K562 (cell line): ENCODE results near the gene MYB. TPM values are rescaled to one million over a fixed set of nuclear protein-coding genes. Genes with fewer than 3 reads are reported as not detected.

Experiments used
- ATAC-seq: fragments of 200-7000 bp; cut with Tn5 transposase; 3 replicates; pipeline ENCODE4 v1.9.1; 2020; ENCODE audit warnings: moderate library complexity
- BruUV-seq: library from RNA; stranded (reverse); fragments of 400-500 nt; replicated peaks from 2 replicates; lab custom pipeline; 2021; lab: Mats Ljungman, UMichigan
- CTCF ChIA-PET: fragments of 300-600 bp; formaldehyde crosslinking; extraction: SDS; loops from one replicate; lab custom pipeline; 2021; ENCODE audit warnings: low intra/inter-chr PET ratio; lab: Yijun Ruan, JAX
- POLR2A ChIA-PET: fragments of 300-600, 350-650 bp; sonication (Branson Sonifier 250); formaldehyde crosslinking; extraction: SDS; loops from one replicate; lab custom pipeline; 2021; ENCODE audit warnings: antibody characterized with exemption, inconsistent platforms; lab: Yijun Ruan, JAX
- DNase-seq, 4 experiments: peaks; one replicate each; pipeline versions ENCODE4 v3.0.0 to v3.0.0-alpha.2; 2011 to 2018; ENCODE audit warnings: low spot score in 3 of 4, mixed read lengths in 3 of 4; ENCODE audit errors: extremely low read depth in 1 of 4
- FAIRE-seq: peaks from 2 replicates; lab custom pipeline; 2011; peaks lifted over from hg19 to GRCh38; lab: Jason Lieb, UNC
- H2AFZ ChIP-seq: 2 replicates; pipeline ENCODE4 v1.6.0; 2011; ENCODE audit warnings: low read depth, low read length, control low read depth, inconsistent platforms
- H3K27ac ChIP-seq: fragments of 200-600 bp; 3 replicates; pipeline ENCODE4 v1.8.0; 2011; ENCODE audit warnings: low read depth, mild to moderate bottlenecking, control low read depth, inconsistent platforms, low read length, moderate library complexity, mixed read lengths; ENCODE audit errors: extremely low read depth
- H3K27me3 ChIP-seq, 2 experiments: fragments of 300-600 bp in 1 of 2; 2 replicates in 1 of 2; 3 replicates in 1 of 2; pipeline versions ENCODE4 v1.6.0 to v1.8.0; 2011; ENCODE audit warnings: inconsistent platforms in 2 of 2, low read length in 2 of 2, mild to moderate bottlenecking in 1 of 2, mixed read lengths in 1 of 2, moderate library complexity in 1 of 2; ENCODE audit not compliant: control insufficient read depth in 2 of 2, insufficient read depth in 2 of 2
- H3K36me3 ChIP-seq: fragments of 300-600 bp; 3 replicates; pipeline ENCODE4 v1.8.0; 2011; ENCODE audit warnings: mild to moderate bottlenecking, low read length, inconsistent platforms; ENCODE audit not compliant: control insufficient read depth, insufficient read depth
- H3K4me1 ChIP-seq, 2 experiments: fragments of 200-600 bp in 1 of 2; replicated peaks in 1 of 2; 2 replicates in 1 of 2; 3 replicates in 1 of 2; pipeline versions ENCODE4 v1.5.1 to v1.8.0; 2011; ENCODE audit warnings: inconsistent platforms in 2 of 2, low read length in 2 of 2, mild to moderate bottlenecking in 1 of 2, mixed read lengths in 1 of 2, moderate library complexity in 1 of 2; ENCODE audit not compliant: control insufficient read depth in 2 of 2, insufficient read depth in 2 of 2
- H3K4me2 ChIP-seq: 2 replicates; pipeline ENCODE4 v1.6.1; 2011; ENCODE audit warnings: low read length, control low read depth, inconsistent platforms, mixed read lengths; ENCODE audit not compliant: insufficient read depth
- H3K4me3 ChIP-seq: fragments of 200-600 bp; sonication (generic), shearing (Covaris generic); 2 replicates; pipeline ENCODE4 v1.5.1; 2016; ENCODE audit warnings: control low read depth, inconsistent platforms
- H3K79me2 ChIP-seq: fragments of 200-600 bp; 3 replicates; pipeline ENCODE4 v1.8.0; 2011; ENCODE audit warnings: low read length, inconsistent platforms; ENCODE audit not compliant: control insufficient read depth, insufficient read depth
- H3K9ac ChIP-seq, 2 experiments: 2 replicates each; pipeline versions ENCODE4 v1.6.0 to v1.6.1; 2011; ENCODE audit warnings: low read depth in 2 of 2, low read length in 2 of 2, control low read depth in 1 of 2, inconsistent platforms in 1 of 2, mild to moderate bottlenecking in 1 of 2, mixed read lengths in 1 of 2; ENCODE audit not compliant: insufficient read depth in 1 of 2
- H3K9me1 ChIP-seq: one replicate; pipeline ENCODE4 v1.6.0; 2011; ENCODE audit warnings: inconsistent platforms, mild to moderate bottlenecking, low read length, moderate library complexity; ENCODE audit not compliant: control insufficient read depth, insufficient read depth
- H3K9me3 ChIP-seq: replicated peaks from 2 replicates; pipeline ENCODE4 v1.5.1; 2011; ENCODE audit warnings: low read depth, low read length, inconsistent platforms; ENCODE audit not compliant: control insufficient read depth, insufficient read depth
- H4K20me1 ChIP-seq: replicated peaks from 2 replicates; pipeline ENCODE4 v1.6.1; 2011; ENCODE audit warnings: low read length, inconsistent platforms, mixed read lengths; ENCODE audit not compliant: control insufficient read depth, insufficient read depth
- CCNT2 ChIP-seq: IDR thresholded peaks from 2 replicates; pipeline ENCODE4 v1.6.1; 2011; ENCODE audit warnings: borderline replicate concordance, low read depth, mild to moderate bottlenecking, moderate library complexity, mixed read lengths, low read length; ENCODE audit not compliant: insufficient read length; ENCODE audit errors: extremely low read depth
- DACH1 ChIP-seq: fragments of 450-650 bp; IDR thresholded peaks from 2 replicates; pipeline ENCODE4 v1.6.1; 2018; ENCODE audit not compliant: partially characterized antibody
- GATAD2B ChIP-seq: fragments of 450-650 bp; IDR thresholded peaks from 2 replicates; pipeline ENCODE4 v1.6.1; 2017; ENCODE audit warnings: mild to moderate bottlenecking, borderline replicate concordance
- HDAC2 ChIP-seq: fragments of 450-650 bp; IDR thresholded peaks from 2 replicates; pipeline ENCODE4 v1.6.1; 2016; ENCODE audit warnings: mild to moderate bottlenecking
- ILF3 ChIP-seq: fragments of 450-650 bp; IDR thresholded peaks from 2 replicates; pipeline ENCODE4 v1.6.1; 2018; ENCODE audit warnings: antibody characterized with exemption, mild to moderate bottlenecking, moderate library complexity, borderline replicate concordance
- MYC ChIP-seq, 2 experiments: fragments of 250-450 bp in 1 of 2; sonication (Bioruptor Pico) in 1 of 2; IDR thresholded peaks; 2 replicates each; pipeline versions ENCODE4 v1.5.1 to v1.6.1; 2012 to 2021; ENCODE audit warnings: low read depth in 2 of 2, borderline replicate concordance in 1 of 2, improper control_type of control experiment in 1 of 2, low read length in 1 of 2, mild to moderate bottlenecking in 1 of 2, moderate library complexity in 1 of 2
- NCOA4 ChIP-seq: fragments of 450-650 bp; IDR thresholded peaks from 2 replicates; pipeline ENCODE4 v1.6.1; 2018; ENCODE audit warnings: mild to moderate bottlenecking; ENCODE audit not compliant: partially characterized antibody
- NCOR1 ChIP-seq: fragments of 450-650 bp; IDR thresholded peaks from 2 replicates; pipeline ENCODE4 v1.6.1; 2016; ENCODE audit warnings: mild to moderate bottlenecking, moderate library complexity
- RFX1 ChIP-seq: fragments of 450-650 bp; IDR thresholded peaks from 2 replicates; pipeline ENCODE4 v1.6.1; 2016; ENCODE audit warnings: mild to moderate bottlenecking, moderate library complexity
- SIN3B ChIP-seq: fragments of 450-650 bp; IDR thresholded peaks from 2 replicates; pipeline ENCODE4 v1.6.1; 2017; ENCODE audit warnings: low read depth, mild to moderate bottlenecking, moderate library complexity
- STAT5A ChIP-seq: IDR thresholded peaks from 2 replicates; pipeline ENCODE4 v1.6.1; 2012; ENCODE audit warnings: low read length, inconsistent platforms, borderline replicate concordance
- ZNF431 ChIP-seq: sonication (generic); formaldehyde crosslinking; IDR thresholded peaks from 2 replicates; pipeline ENCODE4 v1.8.0; 2022; ENCODE audit warnings: mild to moderate bottlenecking, missing genetic modification reagents
- WGBS: fragments of 100-300 bp; shearing (Covaris generic); methylation state at CpG from one replicate; pipeline ENCODE4 v1.1.6; 2016; ENCODE audit warnings: low coverage, mixed read lengths; ENCODE audit not compliant: insufficient coverage; ENCODE audit errors: missing lambda C conversion rate; 5-methylcytosine and 5-hydroxymethylcytosine counted together
- in situ Hi-C: fragments of 300-500 bp; cut with MboI; formaldehyde crosslinking; loops from 4 replicates; pipeline ENCODE4 v1.15.0; 2018; ENCODE audit warnings: inconsistent platforms, mixed read lengths
- intact Hi-C: fragments of 100-400 bp; cut with micrococcal nuclease; formaldehyde crosslinking; loops from 2 replicates; pipeline ENCODE4 v1.14.2; 2022
- polyA plus RNA-seq, 8 experiments: library from polyadenylated mRNA; depleted of rRNA in 4 of 8; stranded (reverse) in 5 of 8; unstranded in 3 of 8; fragments of >200 nt; fragmentation: Nextera tagmentation in 2 of 8; fragmentation: Illumina TruSeq in 1 of 8; extraction: Ambion mirVana in 2 of 8; extraction: Trizol in 1 of 8; gene quantifications; 2 replicates each; pipeline versions ENCODE4 v1.2.1 to v1.2.3, GENCODE V29; 2011 to 2014; ENCODE audit warnings: inconsistent platforms in 1 of 8, missing spikeins in 1 of 8
- total RNA-seq, 7 experiments: library from RNA; depleted of rRNA in 6 of 7; stranded (reverse); fragments of >200 nt in 6 of 7; fragmentation: Illumina TruSeq in 2 of 7; extraction: Trizol in 2 of 7; gene quantifications; 2 replicates each; pipeline versions ENCODE4 v1.2.1 to v1.2.3, GENCODE V29; 2011 to 2021; ENCODE audit warnings: low replicate concordance in 1 of 7
- TF ChIP-seq, protein P1 (sequence below): sonication (generic); formaldehyde crosslinking; IDR thresholded peaks from 2 replicates; pipeline ENCODE4 v1.8.0; 2022; ENCODE audit warnings: mild to moderate bottlenecking, missing genetic modification reagents
- TF ChIP-seq, protein P2 (sequence below): sonication (generic); IDR thresholded peaks from 2 replicates; pipeline ENCODE4 v1.6.1; 2016

Gene MYB
- total and polyA plus RNA-seq, 9 of the 15 experiments (the other 6 are each of a cell fraction or from before 2014, with no cell fraction given), result 35.8 to 218 (median 140) TPM

DNA sequence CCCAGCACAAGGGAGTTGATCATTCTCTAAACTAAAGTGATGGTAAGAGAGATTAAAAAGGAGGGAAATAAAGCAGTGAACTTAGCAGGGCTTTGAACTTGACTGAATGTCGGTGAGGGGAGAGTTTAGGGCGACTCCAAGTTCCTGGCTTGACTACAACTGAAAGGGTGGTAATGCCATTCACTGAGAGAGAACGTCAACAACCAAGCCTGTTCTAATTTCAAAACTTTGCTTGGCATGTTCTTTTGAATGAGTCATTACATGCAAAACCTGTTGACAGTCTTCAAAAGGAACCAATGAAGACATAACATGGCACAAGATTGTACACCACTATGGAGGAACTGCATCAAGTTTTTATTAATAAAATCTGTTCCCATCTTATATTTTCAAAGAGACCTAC, 10.3 kb upstream of the MYB start (continued):
- TF ChIP-seq, protein P1, sequence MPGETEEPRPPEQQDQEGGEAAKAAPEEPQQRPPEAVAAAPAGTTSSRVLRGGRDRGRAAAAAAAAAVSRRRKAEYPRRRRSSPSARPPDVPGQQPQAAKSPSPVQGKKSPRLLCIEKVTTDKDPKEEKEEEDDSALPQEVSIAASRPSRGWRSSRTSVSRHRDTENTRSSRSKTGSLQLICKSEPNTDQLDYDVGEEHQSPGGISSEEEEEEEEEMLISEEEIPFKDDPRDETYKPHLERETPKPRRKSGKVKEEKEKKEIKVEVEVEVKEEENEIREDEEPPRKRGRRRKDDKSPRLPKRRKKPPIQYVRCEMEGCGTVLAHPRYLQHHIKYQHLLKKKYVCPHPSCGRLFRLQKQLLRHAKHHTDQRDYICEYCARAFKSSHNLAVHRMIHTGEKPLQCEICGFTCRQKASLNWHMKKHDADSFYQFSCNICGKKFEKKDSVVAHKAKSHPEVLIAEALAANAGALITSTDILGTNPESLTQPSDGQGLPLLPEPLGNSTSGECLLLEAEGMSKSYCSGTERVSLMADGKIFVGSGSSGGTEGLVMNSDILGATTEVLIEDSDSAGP (CRISPR knock-in tag), result no peak
- TF ChIP-seq GATAD2B (no peak), ILF3 (no peak), SIN3B (no peak)

DNA sequence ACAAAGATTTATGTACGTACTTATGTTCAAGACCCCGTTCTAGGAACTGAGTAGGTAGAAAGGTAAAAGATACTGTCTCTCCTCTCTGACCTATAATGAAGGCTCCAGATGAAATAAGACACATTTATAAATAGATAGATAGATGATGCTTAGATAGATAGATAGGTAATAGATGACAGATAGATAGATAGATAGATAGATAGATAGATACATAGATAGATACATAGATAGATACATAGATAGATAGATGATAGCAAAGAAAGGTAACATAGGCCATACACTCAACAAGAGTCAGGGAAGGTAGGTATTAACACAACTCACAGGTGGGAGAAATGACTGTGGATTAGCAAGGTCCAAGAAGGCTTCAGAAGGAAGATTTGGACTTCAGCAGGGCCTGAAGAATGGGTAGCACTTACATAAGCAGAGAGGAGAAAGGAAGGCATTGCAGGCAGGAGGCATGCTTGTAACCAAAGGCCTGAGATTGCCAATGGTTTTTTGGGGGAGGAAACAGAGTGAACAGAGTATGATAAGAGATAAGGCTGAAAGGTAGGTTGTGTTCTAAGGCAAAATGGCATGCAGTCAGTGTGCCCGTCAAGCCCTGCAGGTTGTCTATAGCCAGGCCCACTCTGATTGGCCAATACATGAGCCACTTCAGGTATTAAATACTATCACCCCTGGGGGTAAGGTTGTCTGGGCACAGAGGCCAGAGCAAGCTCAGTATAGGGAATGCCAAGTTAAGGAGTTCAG, 7.7 kb upstream of the MYB start:
- in situ Hi-C loops, result no loop called here
- ChIA-PET POLR2A (interaction anchor here (1.0 kb wide), 1 partner anchor 433 kb away, joined by 3 read pairs; no protein-coding TSS in a partner anchor), CTCF (no interaction called here)
- intact Hi-C loops, result no loop called here
- Histone ChIP-seq H3K9ac (peak overlapping the region in 1 of 2 experiments; percentile 15; a peak in 1 of 4 replicates), H3K79me2 (no peaks in the 10 kb centered on the region), H2AFZ (no peak overlapping the region), H3K27ac (no peak overlapping the region), H3K4me2 (no peak overlapping the region), H3K4me1 (peaks cover 12 to 18% of the 10 kb centered on the region in 2 experiments), H3K4me3 (no peak overlapping the region), H3K36me3 (no peaks in the 10 kb centered on the region), H3K27me3 (no peaks in the 10 kb centered on the region), H4K20me1 (no peaks in the 10 kb centered on the region), H3K9me3 (no peaks in the 10 kb centered on the region), H3K9me1 (no peaks in the 10 kb centered on the region)
- no peak for FAIRE-seq
- no TSS peak for BruUV-seq
- whole genome bisulfite sequencing, result 60% methylated on average over 3 of the region's 3 CpGs
- ATAC-seq, result peak; percentile 29
- peak in 2 of 4 experiments; percentile 32 to 42 for DNase-seq
- TF ChIP-seq DACH1, result peak; percentile 100
- no peak for TF ChIP-seq NCOA4
- no peak for TF ChIP-seq NCOR1
- TF ChIP-seq CCNT2, result no peak
- no peak for TF ChIP-seq RFX1
- peak; percentile 91 for TF ChIP-seq GATAD2B
- no peak for TF ChIP-seq ZNF431 (CRISPR knock-in tag)
- 0 out of 2 replicates have a peak, but pooled peaks have one; percentile 7 for TF ChIP-seq STAT5A
- TF ChIP-seq, protein P2, sequence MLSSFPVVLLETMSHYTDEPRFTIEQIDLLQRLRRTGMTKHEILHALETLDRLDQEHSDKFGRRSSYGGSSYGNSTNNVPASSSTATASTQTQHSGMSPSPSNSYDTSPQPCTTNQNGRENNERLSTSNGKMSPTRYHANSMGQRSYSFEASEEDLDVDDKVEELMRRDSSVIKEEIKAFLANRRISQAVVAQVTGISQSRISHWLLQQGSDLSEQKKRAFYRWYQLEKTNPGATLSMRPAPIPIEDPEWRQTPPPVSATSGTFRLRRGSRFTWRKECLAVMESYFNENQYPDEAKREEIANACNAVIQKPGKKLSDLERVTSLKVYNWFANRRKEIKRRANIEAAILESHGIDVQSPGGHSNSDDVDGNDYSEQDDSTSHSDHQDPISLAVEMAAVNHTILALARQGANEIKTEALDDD, result 0 out of 2 replicates have a peak, but pooled peaks have one; percentile 28
- no peak for TF ChIP-seq MYC (IDR thresholded peaks at IDR 0.05; ENCODE audit: low read depth, low read length)
- no peak for TF ChIP-seq MYC (CRISPR knock-in tag; IDR thresholded peaks at IDR 0.05; ENCODE audit: borderline replicate concordance, low read depth)
- TF ChIP-seq HDAC2, result 0 out of 2 replicates have a peak, but pooled peaks have one; percentile 23
